NCI-H187 (cell line): Measurements from ENCODE around the gene MYOM1.

Experiments used
- DNase-seq, 2 experiments: peaks; one replicate each; lab custom pipeline; 2025; lab: John Stamatoyannopoulos, UW

MYOM1 gene

GRCh38 chr18:3151399-3152264 lies 68.1 kb downstream of the MYOM1 start:
- DNase-seq = peak in 1 of 2 experiments; percentile 0

GRCh38 chr18:3150688-3151087 lies 69.1 kb downstream of the MYOM1 start:
- DNase-seq = no peak

DNA sequence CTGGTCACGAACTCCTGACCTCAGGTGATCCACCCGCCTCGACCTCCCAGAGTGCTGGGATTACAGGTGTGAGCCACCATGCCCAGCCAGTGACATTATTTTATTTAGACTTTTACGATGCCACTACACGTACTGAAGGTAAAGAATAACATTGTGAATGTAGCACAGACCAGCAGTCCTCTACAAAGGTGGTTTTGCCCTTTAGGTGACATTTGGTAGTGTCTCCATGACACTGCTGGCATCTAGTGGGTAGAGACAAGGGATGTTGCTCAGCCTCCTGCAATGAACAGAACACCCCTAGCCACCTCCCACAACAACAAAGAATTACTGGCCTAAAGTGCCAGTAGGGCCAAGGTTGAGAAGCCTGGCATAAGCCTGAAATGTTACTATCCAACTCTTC lies 69.5 kb downstream of the MYOM1 start:
- DNase-seq = no peak

GRCh38 chr18:3148930-3149535 lies 70.7 kb downstream of the MYOM1 start:
- no peak for DNase-seq

DNA sequence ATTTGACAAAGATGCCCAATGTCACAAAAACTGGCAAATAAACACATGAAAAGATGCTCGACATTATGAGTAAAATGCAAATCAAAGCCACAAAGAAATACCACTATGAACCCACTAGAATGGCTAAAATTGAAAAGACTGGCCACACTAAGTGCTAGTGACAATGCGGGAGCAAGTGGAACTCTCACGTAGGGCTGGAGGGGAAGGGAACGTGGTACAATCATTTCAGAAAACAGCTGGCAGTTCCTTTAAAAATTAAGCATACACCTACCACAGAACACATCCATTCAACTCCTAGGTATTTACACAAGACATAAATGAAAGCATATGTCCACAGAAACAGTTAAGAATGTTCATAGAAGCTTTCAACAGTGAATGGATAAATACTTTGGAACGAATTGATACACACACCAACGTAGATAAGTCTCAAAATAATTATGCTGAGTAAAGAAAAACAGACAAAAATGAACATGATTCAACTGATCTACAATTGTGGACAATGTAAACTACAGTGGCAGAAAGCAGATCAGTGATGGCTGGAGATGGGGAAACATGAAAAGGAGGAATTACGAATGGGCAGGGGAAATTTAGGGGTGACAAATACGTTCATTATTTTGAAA lies 71.7 kb downstream of the MYOM1 start:
- DNase-seq = no peak

DNA sequence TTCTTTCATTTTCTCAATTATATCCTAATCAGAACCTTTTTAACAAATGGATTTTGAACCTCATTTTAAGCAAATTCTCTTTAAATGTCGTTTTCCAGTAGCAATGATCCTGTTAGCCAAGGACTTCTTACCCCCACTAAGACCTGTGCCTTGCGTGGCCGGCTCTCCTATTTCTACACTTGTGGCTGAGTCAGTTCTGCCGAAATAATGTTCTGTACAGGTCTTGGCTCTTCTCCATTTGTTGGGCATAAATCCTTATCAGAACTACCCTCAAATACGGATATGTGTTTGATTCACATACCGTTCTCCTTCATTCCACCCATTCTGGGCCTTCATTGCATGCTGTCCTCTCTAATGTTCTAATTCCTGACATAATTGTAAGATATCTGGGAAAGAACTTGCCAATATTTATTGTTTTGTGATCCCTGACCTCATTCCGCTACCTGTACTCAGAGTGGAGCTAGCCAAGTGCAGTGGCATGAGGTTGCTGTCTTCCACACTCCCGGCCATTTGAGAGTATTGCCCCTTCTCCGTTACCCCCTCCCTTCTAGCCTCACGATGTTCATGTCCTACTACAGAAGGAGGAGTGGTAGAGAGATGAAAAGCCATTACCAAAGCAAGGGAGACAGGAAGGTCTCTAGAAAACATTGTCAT lies 78.7 kb downstream of the MYOM1 start:
- no peak for DNase-seq

DNA sequence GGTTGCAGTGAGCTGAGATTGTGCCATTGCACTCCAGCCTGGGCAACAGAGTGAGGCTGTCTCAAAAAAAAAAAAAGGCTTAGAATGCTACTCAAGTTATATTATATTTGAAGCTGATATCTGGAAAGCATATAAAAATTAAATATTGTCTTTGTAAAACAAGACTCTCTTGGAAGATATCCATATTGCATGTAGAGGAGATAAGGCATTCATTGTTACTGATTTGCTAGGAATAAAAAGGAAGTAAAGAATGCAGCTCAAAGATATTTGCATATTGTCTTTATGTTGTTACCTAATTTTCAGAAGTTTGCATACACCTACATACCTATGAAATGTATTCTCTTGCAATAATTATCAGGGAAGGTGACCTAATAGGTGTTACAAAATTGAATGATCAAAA lies 79.4 kb downstream of the MYOM1 start:
- no peak for DNase-seq

- DNase-seq = no peak
These were observed 80.4 kb downstream of the MYOM1 start for GRCh38 chr18:3139406-3139805.

GRCh38 chr18:3138274-3138975 lies 81.3 kb downstream of the MYOM1 start:
- no peak for DNase-seq

DNA sequence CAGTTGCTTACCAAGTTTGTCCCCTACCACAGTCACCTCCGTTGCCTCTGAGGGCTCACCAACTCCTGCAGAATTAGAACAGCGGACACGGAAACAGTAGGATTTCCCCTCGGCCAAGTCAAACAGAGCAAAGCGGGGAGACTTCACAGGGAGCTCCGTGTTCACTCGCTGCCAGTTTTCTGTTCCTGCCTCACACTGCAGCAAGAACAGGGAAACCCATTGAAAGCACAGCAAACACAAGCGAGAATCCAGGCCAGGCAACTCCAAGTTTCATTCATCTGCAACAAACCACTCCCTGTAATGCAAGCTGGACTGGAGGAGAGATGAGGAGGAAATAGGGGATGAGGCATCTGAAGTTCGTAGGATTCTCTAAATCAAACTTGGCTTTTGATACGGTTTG lies 84.2 kb downstream of the MYOM1 start:
- DNase-seq = no peak

DNA sequence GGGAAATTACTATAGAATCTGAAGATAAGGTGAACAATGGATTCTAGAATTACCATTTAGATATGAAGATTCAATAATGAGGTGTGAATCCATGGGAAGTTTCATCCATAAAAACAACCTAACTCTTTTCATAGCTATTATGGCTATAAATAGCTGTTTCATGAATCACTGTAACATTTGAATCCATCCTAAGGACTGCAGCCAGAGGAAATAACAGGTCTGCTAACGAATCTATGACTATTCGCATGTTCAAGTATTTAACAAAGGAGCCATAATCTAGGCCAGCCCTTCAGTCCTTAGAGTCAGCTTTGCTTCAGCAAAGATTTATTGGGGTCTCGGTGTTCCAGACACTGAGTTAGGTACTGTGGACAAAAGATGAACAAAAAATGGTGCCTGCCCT lies 87.1 kb downstream of the MYOM1 start:
- no peak for DNase-seq

- DNase-seq = no peak
These were observed 89.4 kb downstream of the MYOM1 start for GRCh38 chr18:3130344-3130743.

DNA sequence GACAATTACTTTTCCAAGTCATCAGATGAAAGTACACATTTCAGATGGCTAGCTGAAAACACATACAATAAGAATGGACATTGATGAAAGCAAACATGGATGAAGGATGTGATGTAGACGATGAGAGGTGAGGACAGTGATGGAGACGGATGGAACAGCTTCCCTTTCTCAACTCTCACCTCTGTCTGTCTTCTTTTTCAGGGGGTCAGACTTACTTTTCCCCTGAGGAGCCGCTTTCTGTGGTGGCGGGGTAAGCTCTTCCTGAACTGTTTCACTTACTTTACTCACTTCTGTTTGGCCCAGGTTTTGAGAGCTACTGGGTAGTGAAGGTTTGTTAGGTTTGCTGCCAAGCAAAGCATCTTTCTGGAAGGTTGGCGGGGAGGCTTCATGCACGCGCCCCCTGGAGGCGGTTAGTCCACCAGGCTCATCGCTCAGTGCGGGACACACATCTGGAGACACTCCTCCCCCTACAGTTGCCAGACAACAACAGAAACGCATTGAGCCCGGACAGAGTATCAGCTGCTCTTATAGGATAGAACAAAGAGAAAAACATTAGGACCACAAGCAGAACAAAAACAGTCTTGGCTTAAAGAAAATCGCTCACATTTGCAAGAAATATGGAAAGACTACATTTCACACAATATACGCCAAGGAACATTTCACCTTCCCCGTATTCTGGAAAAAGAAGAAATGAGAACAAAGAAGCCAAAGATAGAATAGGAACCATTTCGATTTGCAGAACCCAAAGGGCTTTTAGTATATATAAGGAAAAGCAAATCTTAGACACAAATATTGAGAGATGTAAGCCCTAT lies 90.5 kb downstream of the MYOM1 start:
- peak; percentile 7 to 45 for DNase-seq

DNA sequence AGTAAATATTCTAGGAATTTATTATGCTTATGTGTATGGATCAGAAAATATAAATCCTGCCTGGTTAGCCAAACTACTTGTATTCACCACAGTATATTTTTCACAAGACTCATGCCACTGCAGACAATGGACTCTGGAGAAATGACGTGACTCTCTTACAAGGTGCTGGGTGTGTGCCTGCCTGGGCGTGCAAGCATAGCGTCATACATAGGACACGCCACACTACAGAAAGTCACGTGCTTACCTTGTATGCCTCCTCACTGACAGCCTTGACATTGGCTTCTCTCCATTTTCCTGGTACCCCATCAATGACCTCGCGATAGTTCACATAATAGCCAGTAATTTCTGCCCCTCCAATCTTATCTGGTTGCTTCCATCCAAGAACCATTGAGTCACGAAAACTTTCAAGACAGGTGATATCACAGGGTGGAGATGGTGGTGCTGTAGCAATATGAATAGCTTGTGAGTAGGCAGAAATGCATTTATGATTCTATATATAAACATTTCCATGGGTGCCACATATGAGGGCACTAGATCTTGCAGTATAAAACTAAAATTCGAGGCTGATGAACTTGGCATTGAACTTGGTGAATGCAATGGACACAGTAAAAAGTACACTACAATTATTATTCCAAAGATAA lies 93.2 kb downstream of the MYOM1 start:
- no peak for DNase-seq

GRCh38 chr18:3124822-3125221 lies 94.9 kb downstream of the MYOM1 start:
- no peak for DNase-seq

DNA sequence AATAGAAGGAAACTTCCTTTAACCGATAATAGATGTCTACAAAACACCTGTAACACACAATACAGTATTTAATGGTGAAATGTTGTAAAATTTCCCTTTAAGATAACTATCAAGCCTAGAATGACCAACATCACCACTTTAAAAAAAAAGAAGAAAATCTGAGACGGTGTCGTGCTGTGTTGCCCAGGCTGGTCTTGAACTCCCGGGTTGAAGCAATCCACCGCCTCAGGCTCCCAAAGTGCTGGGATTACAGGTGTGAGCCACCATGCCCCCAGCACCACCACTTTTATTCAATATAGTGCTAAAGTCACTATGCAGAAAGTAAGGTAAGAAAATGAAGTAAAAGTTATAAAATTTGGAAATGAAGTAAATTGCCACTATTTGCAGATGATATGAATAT lies 96.9 kb downstream of the MYOM1 start:
- DNase-seq = no peak

DNA sequence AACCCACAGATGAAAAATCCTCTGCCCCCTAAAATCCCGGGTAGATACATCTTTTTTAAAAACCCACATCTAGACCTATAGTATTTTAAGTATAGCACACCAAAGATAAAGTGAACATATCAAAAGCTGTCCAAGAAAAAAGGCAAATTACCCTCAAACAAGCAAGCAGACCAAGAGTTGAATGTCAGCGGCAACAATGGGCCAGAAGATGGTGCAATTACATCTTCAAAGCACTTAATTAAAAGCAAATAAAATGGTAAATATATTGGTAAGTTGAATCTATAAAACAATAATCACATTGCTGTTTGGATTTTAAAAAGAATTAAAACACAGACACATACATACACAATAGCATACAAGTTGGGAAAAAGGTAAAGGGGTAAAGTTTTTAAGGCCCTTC lies 98.5 kb downstream of the MYOM1 start:
- DNase-seq = no peak

- DNase-seq = no peak
These were observed 99.4 kb downstream of the MYOM1 start for GRCh38 chr18:3120356-3120755.

- no peak for DNase-seq
These were observed 100.1 kb downstream of the MYOM1 start for GRCh38 chr18:3119401-3120341.
